ENCODE data around the gene GPR142. TPM values are rescaled to one million over a fixed set of nuclear protein-coding genes. Genes with fewer than 3 reads are reported as not detected.

Gene GPR142
- total RNA-seq, 1 donor: not detected

- H3K4me3 ChIP-seq (ENCODE audit: low read depth, low read length): no peak overlapping the region
- no peak for TF ChIP-seq CTCF (IDR thresholded peaks at IDR 0.05; ENCODE audit: insufficient read depth, low read length)
These were observed 48.5 kb downstream of the GPR142 start for GRCh38 chr17:74415608-74416396.

GRCh38 chr17:74417178-74418045, 50.1 kb downstream of the GPR142 start:
- no peak overlapping the region for H3K4me3 ChIP-seq (ENCODE audit: low read depth, low read length)
- DNase-seq (ENCODE audit: low read depth): no peak
- no peak for TF ChIP-seq CTCF (IDR thresholded peaks at IDR 0.05; ENCODE audit: insufficient read depth, low read length)

More at GRCh38 chr17:74415608-74416396, 48.5 kb downstream of the GPR142 start:
- DNase-seq (ENCODE audit: low read depth): no peak

- no peak overlapping the region for H3K4me3 ChIP-seq (ENCODE audit: low read depth, low read length)
- no peak for DNase-seq (ENCODE audit: low read depth)
- no peak for TF ChIP-seq CTCF (IDR thresholded peaks at IDR 0.05; ENCODE audit: insufficient read depth, low read length)
These were observed 52.7 kb downstream of the GPR142 start for GRCh38 chr17:74419928-74420411.

Small RNA genes lying within 50 kb of the gene (small RNA-seq; reads per million reads assigned to genes)
- not detected for gene RNA5SP448

Other genes with a start within 250 kb of the GPR142 start
- 268 and 400 TPM in 2 replicates for gene RPL38, start 163.8 kb upstream of the GPR142 start, total RNA-seq (ENCODE audit: low replicate concordance)
- gene TTYH2, start 153.9 kb upstream of the GPR142 start, total RNA-seq (ENCODE audit: low replicate concordance): 0.54 and 2.4 TPM in 2 replicates
- gene DNAI2, start 93.3 kb upstream of the GPR142 start, total RNA-seq (ENCODE audit: low replicate concordance): not detected in 2 replicates
- gene KIF19, start 41.3 kb upstream of the GPR142 start, total RNA-seq (ENCODE audit: low replicate concordance): not detected in 2 replicates
- not detected in 2 replicates for gene BTBD17, start 5.6 kb upstream of the GPR142 start, total RNA-seq (ENCODE audit: low replicate concordance)
- gene GPRC5C, start 64.6 kb downstream of the GPR142 start, total RNA-seq (ENCODE audit: low replicate concordance): 0.99 and 24.4 TPM in 2 replicates
- not detected in 2 replicates for gene CD300A, start 99.1 kb downstream of the GPR142 start, total RNA-seq (ENCODE audit: low replicate concordance)
- gene CD300LB, start 164.0 kb downstream of the GPR142 start, total RNA-seq (ENCODE audit: low replicate concordance): not detected in 2 replicates
- gene CD300C, start 178.6 kb downstream of the GPR142 start, total RNA-seq (ENCODE audit: low replicate concordance): not detected in 2 replicates
- gene CD300H, start 200.0 kb downstream of the GPR142 start, total RNA-seq (ENCODE audit: low replicate concordance): not detected in 2 replicates
- not detected in 2 replicates for gene CD300LD, start 224.8 kb downstream of the GPR142 start, total RNA-seq (ENCODE audit: low replicate concordance)

All from fibroblast of the aortic adventitia (primary cell).